HG03442 (cell line): Measurements from ENCODE around the gene TNNI3.
"Not testable (repeated sequence)": the region's sequence is repeated elsewhere in the genome, so short reads cannot be mapped to it uniquely, and the experiment has no call there.

Source experiments
- ATAC-seq: cut with Tn5 transposase; IDR thresholded peaks from one replicate; pipeline ENCODE4 v1.9.1; 2021; ENCODE audit warnings: mild to moderate bottlenecking, moderate library complexity; ENCODE audit not compliant: unreplicated experiment

TNNI3 gene

DNA sequence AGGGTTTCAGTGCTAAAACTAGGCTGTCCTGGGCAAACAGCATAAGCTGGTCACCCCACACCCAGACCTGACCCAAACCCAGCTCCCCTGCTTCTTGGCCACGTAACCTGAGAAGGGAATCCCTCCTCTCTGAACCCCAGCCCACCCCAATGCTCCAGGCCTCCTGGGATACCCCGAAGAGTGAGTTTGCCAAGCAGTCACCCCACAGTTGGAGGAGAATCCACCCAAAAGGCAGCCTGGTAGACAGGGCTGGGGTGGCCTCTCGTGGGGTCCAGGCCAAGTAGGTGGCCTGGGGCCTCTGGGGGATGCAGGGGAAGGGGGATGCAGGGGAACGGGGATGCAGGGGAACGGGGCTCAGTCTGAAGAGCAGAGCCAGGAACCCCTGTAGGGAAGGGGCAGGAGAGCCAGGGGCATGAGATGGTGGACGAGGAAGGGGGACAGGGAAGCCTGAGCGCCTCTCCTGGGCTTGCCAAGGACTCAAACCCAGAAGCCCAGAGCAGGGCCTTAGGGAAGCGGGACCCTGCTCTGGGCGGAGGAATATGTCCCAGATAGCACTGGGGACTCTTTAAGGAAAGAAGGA is 42.9 kb downstream of the TNNI3 start:
- no peak for ATAC-seq

DNA sequence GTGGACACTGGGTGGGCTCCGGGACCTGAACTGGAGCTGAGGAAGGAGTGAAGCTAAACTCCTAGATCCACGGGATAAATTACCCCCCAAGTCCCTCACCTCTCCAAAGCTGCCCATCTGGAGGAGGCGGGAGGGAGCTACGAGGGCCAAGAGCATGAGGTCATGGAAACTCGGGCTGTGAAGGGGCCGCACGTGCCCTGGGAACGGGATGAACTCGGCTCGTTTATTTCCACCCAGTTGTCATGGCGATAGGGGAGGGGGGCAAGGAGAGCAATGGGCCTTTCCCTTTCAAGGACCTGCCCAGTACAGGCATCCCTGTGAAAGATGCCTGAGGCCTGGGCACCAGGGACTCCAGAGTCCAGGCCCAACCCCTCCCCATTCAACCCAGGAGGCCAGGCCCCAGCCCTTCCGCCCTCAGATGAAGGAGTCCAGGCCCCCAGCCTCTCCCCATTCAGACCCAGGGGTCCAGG is 43.9 kb downstream of the TNNI3 start:
- no peak for ATAC-seq

DNA sequence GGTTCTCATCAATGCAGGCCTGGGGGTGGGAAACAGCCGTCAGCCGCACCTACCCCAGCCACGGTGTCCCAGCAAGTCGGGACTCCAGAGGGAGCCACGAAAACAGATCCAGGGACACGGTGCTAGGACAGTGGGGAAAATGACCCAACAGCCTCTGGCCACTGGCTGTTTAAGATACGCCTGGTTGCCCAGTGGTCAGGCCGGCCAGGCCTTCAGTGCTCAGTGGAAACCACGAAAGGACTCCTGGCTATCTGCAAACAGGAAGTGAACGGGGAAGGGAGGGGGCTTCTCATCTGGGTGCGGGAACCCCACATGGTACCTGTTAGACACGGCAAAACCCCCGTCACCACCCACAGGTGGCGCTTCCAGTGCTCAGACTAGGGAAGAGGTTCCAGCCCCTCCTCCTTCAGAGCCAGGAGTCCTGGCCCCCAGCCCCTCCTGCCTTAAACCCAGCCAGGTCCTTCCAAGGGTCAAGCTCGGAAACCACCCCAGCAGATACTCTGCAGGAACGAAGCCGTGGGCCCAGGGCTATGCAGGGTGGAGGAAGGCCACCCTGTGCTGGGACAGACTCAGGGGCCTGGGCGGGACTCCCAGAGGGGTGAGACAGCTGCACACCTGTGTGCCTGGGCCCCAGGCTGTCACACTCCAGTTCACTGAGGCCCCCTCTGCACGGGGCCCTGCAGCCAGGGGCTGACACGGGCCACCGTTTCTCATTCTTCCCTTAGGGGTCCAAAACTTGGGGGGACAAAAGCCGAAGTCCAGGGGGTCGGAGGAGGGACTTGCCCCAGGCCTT is 44.6 kb downstream of the TNNI3 start:
- ATAC-seq, result no peak

DNA sequence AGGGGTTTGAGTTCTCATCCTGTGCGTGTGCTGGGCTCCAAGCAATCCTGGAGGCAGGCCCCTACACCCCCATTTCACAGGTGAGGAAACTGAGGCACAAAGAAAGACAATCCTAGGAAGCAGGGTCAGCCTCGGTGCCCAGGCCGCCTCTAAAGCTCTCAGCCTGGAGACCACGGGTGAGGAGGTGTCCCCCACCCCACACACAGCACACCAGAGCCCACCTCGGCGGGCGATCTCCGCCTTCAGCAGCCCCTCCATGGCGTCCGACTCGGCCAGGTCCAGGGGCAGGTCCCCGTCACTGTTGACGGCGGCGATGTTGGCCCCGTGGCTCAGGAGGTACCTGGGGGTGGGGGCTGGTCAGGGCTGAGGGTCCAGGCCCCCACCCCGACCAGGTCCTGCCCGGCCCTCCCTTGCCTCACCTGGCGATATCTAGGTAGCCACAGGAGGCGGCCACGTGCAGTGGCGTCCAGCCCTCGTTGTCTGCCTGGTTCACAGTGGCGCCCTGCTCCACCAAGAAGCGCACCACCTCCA is 45.2 kb downstream of the TNNI3 start:
- ATAC-seq, result no peak

DNA sequence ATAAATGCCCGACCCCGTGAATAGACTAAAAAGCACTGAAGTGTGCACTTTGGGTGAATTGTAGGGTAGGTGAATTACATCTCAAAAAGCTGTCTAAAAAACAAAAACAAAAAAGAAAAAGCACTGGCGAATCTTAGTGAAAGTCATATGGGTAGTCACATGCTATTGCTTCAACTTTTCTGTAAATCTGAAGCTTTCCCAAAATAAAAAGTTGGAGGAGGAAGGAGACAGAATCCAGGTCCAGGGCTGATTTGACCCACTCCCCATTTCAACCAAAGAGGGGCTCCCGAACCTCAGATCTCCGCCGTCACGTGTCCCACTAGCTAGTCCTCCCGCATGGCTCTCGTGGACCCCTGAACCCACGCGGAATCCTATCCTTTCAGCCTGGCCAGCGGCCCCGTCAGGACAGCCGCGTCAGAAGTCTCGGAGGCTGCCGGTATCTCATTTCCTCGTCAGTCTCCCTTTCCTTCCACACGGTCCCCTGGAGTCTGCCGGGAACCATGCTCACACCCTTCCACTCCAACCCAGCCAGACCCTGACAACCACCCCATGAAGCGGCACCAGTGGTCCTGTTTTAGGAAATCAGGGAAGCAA is 46.2 kb downstream of the TNNI3 start:
- ATAC-seq, result no peak

DNA sequence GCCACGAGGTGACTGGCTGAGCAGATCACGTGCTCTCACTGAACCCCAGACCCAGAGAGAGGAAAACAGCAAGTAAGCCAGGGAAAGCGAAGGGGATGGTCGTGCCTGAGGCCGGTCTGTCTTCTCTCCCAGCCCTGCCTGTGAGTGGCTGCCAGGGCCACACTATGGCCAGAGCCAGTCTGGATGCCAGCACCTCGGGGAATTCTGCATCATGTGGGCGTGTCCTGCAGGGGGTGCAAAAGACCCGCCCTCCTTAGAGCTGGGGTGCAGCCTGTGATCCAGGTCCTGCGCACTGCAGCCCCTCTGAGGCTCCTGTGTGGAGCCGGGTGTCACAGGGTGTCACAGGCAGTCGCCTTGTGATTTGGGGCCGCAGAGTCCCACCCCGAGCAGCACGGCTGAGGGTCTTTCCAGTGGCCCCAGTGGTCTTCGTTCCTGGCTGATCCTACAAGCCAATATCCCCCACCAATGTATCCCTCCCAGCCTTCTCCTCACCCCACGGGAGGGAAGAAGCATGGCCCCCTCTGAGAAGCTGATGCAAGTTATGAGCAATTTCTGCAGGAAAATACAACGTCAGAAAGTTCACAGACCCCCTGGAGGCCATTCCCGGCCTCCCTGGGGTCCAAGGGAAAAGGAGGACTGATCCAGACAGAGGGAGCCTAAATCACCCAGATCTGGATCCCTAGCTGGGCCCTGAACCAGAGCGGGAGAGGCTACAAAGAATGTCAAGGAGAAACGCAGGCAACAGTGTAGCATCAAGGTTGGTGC is 47.8 kb downstream of the TNNI3 start:
- ATAC-seq, result no peak

DNA sequence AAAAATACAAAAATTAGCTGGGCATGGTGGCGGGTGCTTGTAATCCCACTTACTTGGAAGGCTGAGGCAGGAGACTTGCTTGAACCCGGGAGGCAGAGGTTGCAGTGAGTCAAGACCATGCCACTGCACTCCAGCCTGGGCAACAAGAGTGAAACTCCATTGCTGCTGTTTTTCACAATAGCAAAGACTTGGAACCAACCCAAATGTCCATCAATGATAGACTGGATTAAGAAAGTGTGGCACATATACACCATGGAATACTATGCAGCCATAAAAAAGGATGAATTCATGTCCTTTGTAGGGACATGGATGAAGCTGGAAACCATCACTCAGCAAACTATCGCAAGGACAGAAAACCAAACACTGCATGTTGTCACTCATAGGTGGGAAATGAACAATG is 50.3 kb downstream of the TNNI3 start:
- ATAC-seq, result not testable (repeated sequence)

DNA sequence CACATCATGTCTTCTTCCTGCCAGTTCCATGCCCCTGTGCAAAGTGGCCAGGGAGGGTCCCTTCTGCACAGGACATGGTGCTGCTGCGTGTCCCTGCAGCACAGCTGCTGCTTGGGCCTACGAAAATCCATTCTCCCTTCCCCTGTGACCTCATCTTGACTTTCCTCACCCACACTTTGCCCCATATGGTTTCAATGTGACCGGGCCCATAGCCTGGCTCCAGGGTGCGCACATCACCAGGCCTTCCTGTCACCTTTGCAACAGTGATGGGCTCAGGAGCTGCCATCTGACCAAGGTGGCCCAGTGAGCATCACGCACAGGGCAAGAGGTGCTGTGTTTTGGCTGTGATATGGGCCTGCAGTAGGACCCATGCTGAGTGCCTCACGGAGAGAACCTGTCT is 50.9 kb downstream of the TNNI3 start:
- ATAC-seq, result no peak

DNA sequence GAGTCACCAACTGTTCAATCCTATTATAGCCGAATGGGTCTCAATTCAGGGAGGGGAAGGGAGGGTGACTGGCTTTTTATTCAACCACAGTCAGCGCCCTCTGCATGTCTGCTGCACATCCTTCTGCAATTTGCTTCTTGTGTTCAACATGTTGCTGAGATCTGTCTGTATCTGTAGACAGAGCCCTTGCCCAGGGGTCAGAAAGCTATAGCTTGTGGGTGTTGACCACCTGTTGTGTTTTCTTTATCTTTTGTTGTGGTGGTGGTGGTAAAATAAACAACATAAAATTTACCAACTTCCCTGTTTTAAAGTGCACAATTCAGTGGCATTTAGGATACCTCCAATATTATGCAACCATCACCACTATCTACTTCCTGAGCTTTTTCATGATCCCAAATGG is 52.3 kb downstream of the TNNI3 start:
- no peak for ATAC-seq

DNA sequence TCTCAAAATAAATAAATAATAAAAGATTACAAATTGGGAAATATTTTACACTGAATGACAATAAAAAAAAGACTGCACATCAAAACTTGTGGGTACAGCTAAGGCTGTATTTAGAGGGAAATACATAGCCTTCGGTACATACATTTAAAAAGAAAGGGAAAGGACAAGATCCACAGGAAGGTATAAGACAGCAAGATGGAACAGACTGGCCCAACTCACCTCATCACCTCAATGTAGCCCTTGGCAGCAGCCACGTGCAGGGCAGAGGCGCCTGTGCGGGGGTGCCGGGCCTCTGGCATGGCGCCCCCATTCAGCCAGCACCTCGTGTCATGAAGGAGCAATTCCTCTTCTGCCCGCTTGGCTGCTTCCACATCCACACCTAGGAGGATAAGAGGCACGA is 54.3 kb downstream of the TNNI3 start:
- no peak for ATAC-seq
